PFSK-1 (cell line): ENCODE results near the gene BRINP2.

Experiments used
- FOXP2 ChIP-seq: optimal IDR thresholded peaks from 2 replicates; pipeline ENCODE3; 2011; ENCODE audit warnings: borderline replicate concordance, control low read depth, inconsistent platforms; ENCODE audit not compliant: insufficient read depth; ENCODE audit errors: extremely low read length, extremely low read depth
- POLR2AphosphoS5 ChIP-seq: IDR thresholded peaks from 2 replicates; pipeline ENCODE4 v1.6.1; 2012; ENCODE audit warnings: low read depth, mild to moderate bottlenecking, control low read depth, low read length, moderate library complexity
- REST ChIP-seq, 2 experiments: IDR thresholded peaks; 2 replicates each; pipeline versions ENCODE4 v1.6.1 to v1.8.0; 2011 to 2012; ENCODE audit warnings: low read depth in 2 of 2, low read length in 2 of 2, control low read depth in 1 of 2, inconsistent platforms in 1 of 2, mild to moderate bottlenecking in 1 of 2, moderate library complexity in 1 of 2; ENCODE audit not compliant: insufficient read depth in 1 of 2
- SIN3A ChIP-seq: IDR thresholded peaks from 2 replicates; pipeline ENCODE4 v1.6.1; 2012; ENCODE audit warnings: mild to moderate bottlenecking, low read length, moderate library complexity, borderline replicate concordance; ENCODE audit not compliant: insufficient read depth
- TAF1 ChIP-seq: IDR thresholded peaks from 2 replicates; pipeline ENCODE4 v1.6.1; 2012; ENCODE audit warnings: low read length, control low read depth, borderline replicate concordance; ENCODE audit not compliant: insufficient read depth

BRINP2 gene

GRCh38 chr1:177227978-177228692, 57.4 kb downstream of the BRINP2 start:
- TF ChIP-seq REST (IDR thresholded peaks at IDR 0.05; ENCODE audit: insufficient read depth in 1 of 2, low read depth in 2 of 2, low read length in 2 of 2) (peak in 1 of 2 experiments; percentile 75; a peak in 1 of 4 replicates), SIN3A (no peak)

GRCh38 chr1:177228693-177229065, 57.9 kb downstream of the BRINP2 start:
- TF ChIP-seq TAF1 (no peak), SIN3A (no peak), POLR2AphosphoS5 (no peak), REST (IDR thresholded peaks at IDR 0.05; ENCODE audit: insufficient read depth in 1 of 2, low read depth in 2 of 2, low read length in 2 of 2) (no peak), FOXP2 (no peak)

- no peak for TF ChIP-seq FOXP2
- TF ChIP-seq SIN3A = no peak
- TF ChIP-seq POLR2AphosphoS5 = no peak
- TF ChIP-seq TAF1 = no peak
- TF ChIP-seq REST (IDR thresholded peaks at IDR 0.05; ENCODE audit: insufficient read depth in 1 of 2, low read depth in 2 of 2, low read length in 2 of 2) = no peak
Measured at GRCh38 chr1:177229781-177230180, 59.0 kb downstream of the BRINP2 start.

GRCh38 chr1:177230228-177231016, 59.7 kb downstream of the BRINP2 start:
- TF ChIP-seq FOXP2 = no peak
- TF ChIP-seq POLR2AphosphoS5 = no peak
- no peak for TF ChIP-seq SIN3A

- TF ChIP-seq POLR2AphosphoS5 = no peak
- no peak for TF ChIP-seq FOXP2
- TF ChIP-seq TAF1 = no peak
- TF ChIP-seq SIN3A = no peak
- TF ChIP-seq REST (IDR thresholded peaks at IDR 0.05; ENCODE audit: insufficient read depth in 1 of 2, low read depth in 2 of 2, low read length in 2 of 2) = no peak
Measured at GRCh38 chr1:177235350-177235749, 64.6 kb downstream of the BRINP2 start.
